NCI-H2227 (cell line): Measurements from ENCODE around the gene MEGF10.

Experiments used
- DNase-seq: peaks from one replicate; lab custom pipeline; 2025; ENCODE audit not compliant: unreplicated experiment; lab: John Stamatoyannopoulos, UW

The MEGF10 gene

DNA sequence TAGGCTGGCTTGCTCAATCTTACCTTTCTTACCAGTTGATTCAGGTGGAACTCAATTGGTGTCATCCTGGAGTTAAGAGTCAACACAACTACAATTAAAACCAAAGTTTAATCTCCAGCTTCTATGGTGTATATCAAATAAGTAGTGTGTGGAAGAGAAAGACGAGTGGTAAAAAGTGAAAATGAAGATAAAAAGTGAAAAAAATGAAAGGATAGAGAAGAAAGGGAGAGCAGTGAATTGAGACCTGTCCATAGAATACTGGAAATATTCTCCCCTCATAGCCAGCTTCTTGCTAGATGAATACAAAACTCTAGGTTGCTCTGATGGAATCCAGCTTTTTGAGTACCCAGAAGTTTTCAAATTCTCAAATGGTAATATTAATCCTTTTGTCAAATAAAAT lies 76.4 kb downstream of the MEGF10 start:
- DNase-seq = no peak

DNA sequence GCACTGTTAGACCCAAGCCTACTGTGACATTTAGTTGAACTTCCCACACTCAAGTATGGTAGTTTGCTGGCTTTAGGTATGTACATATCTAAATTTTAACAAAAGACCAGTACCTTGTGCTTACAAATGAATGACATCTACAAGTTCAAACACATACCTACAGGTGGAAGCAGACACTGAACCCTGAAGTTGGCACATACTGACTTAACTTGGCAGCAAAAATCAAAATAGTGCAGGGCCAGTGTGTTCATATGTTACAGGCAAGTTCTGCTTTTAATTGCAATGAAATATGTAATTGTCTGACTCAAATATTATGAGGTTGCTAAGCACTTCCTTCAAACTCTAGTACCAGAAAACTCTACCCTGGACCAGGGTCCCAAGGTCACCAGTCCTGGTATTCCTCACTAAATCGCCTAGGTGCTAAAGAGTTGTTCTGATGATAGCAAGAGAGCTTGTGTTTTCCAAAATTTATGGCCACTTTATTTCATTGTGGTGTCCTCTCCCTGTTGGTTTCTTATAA lies 77.4 kb downstream of the MEGF10 start:
- DNase-seq = no peak

DNA sequence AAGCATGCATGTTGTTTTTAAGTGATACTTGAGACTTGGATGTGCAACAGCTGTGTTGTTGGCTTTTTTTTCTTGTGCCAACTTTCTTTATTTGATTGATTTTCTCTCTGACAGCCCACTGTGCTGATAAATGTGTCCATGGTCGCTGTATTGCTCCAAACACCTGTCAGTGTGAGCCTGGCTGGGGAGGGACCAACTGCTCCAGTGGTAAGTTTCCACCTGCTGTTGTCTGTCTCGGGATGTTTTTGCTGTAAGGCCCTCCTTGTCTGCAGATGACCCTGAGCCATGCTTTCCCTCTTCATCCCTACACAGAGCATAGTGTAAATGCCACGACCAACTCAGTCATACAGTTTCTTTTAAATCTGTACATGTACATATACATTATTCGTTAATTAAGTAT lies 79.2 kb downstream of the MEGF10 start:
- no peak for DNase-seq

DNA sequence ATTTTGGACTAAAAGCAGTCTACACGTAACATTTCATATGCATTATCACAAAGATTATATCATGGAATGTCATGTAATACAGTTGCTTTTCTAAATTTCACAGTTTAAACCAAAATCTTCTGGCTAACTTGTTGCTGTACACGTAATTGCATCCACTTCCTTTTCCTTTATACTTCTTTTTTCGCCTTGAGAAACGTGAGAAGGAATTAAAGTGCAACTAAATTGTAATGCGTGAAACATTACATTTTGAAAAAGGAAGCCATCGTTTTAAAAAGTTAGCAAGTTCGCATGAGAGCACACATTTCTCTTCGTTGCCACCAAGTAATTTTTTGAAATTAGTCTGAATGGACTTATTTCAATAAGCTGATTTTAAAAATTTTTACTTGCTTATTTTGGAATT lies 80.0 kb downstream of the MEGF10 start:
- DNase-seq = no peak

- no peak for DNase-seq
These were observed 83.4 kb downstream of the MEGF10 start for GRCh38 chr5:127373858-127374491.

DNA sequence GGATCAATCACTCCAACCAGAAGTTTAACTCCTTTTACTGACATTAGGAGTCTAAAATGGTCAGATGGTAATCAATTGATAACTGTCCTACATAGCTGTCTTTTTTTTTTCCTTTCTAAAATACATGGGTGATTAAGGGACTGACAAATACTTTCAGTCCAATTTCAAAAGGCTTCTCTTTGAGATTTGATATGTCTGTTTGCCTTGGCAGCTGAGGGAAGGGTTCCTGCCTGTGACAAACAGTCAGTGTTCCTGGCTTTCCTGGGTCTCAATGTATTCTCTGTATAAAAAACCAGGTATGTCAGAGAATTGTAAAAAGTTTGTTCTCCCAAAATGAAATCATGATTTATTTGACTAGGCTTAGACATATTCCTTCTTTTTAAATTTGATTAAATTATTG lies 84.5 kb downstream of the MEGF10 start:
- DNase-seq = no peak

DNA sequence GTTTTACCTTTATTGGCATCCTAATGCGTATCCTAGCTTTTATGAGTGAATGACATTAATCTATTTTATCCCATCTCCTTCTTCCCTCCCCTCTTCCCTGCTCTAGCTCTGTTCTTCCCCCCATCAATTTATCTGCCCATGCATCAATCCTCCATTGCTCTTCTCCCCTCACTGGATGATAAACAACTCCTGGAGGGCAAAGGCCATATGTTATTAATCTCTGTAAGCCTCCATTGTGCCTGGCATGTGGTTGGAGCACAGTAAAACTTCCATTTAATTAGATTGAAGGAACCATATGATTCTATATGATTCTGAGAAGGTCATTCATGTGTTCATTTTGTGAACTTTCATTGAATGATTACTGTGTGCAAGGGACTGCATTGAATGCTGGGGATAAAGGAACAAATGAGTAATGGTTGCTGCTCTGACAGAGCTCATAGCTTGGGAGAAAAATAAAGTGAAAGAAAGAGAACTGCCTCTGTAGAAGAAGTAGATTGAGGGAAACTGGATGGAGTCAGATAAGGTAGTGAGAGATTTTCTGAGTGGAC lies 85.0 kb downstream of the MEGF10 start:
- DNase-seq = no peak

- no peak for DNase-seq
These were observed 87.1 kb downstream of the MEGF10 start for GRCh38 chr5:127377651-127378050.

DNA sequence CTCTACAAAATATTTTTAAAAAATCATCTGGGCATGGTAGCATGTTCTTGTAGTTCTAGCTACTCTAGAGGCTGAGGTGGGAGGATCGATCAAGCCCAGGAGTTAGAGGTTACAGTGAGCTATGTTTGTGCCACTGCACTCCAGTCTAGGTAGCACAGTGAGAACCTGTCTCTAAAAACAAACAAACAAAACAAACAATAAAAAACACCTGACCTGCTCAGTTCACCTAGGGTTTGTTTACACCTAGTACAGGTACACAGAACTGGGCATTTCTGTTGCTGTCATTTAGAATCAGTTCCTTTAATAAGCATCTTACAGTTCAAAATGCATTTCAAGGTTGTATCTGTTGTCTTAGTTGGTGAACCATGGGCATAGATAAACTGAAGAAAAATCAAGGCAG lies 95.3 kb downstream of the MEGF10 start:
- DNase-seq = no peak

GRCh38 chr5:127386557-127386956 lies 96.0 kb downstream of the MEGF10 start:
- no peak for DNase-seq

DNA sequence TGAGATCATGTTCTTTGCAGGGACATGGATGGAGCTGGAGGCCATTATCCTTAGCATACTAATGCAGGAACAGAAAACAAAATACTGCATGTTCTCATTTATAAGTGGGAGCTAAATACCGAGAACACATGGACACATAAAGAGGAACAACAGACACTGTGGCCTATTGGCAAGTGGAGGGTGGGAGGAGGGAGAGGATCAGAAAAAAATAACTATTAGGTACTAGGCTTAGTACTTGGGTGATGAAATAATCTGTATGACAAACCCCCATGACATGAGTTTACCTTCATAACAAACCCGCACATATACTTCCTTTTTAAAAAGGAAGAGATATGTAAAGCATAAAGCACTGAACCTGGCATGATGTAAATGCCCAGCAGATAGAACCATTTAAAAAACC lies 99.0 kb downstream of the MEGF10 start:
- no peak for DNase-seq

DNA sequence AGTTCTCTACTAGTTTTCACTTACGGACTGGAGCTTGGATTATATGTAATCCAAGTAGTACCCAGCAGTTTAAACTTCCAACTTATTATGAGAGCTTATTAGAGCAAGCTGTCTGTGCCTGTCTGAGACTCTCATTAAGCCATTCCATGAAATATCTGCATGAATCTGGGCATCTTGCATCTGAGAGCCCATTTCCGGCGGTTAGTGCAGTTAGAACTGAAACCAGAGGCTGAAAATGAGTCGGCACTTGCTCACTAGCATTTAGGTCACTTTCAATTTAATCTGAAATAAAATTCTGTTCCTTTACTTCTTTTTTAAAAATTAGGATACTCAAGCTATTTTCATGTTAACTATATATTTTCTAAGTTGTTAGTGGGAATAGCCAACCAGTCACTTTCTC lies 102.2 kb downstream of the MEGF10 start:
- no peak for DNase-seq

GRCh38 chr5:127396490-127397155 lies 106.0 kb downstream of the MEGF10 start:
- DNase-seq = no peak

DNA sequence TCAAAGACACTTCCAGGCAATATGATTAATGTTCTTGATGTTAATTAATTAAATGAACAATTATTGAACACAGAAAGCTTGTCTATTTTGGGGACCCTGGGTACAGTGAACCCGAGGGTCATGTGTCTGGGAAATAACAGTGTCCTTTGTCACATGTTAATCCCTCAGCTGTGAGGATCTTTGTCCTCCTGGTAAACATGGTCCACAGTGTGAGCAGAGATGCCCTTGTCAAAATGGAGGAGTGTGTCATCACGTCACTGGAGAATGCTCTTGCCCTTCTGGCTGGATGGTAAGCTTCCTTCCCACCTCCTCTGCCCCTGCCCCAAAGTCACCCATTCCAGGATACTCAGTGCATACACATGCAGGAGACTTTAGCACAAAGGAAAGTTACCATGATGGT lies 107.9 kb downstream of the MEGF10 start:
- DNase-seq = no peak

DNA sequence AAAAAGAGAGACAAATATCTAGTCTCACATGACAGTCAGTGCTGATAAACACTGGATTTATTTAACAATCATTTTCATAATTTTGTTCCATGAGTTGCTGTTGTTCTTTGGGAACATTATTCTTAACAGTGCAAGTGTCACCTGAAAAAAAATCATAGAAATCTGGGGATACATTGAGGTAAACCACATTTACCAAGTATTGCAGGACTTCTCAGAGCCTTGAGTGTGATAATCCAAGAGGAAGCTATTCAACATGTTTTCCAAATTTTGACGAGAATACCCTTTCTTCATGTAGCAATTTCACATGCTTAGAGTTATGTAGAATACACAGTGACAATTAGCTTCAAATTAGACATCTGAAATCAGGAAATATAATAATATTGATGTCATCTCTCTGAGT lies 108.5 kb downstream of the MEGF10 start:
- DNase-seq = no peak

DNA sequence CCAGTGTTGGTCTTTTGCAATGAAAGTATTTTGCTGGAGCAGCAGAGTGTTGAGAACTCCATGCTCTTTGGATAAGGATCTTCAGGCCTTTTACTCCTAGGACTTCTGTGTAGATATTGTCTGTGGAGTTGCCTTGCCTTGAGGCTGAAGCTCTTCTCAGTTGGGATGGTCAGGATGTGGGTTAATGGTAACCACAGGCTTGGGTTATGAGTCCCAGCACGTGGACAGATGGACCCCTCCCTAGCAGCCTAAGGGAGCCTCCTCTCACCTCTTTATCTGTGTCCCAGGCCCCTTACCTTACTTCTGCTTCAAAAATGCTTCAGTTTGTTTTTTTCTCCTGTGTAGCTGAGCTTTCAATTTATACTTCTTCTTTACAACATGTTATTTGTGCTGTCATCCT lies 109.9 kb downstream of the MEGF10 start:
- DNase-seq = no peak

GRCh38 chr5:127400946-127401670 lies 110.5 kb downstream of the MEGF10 start:
- DNase-seq = no peak

DNA sequence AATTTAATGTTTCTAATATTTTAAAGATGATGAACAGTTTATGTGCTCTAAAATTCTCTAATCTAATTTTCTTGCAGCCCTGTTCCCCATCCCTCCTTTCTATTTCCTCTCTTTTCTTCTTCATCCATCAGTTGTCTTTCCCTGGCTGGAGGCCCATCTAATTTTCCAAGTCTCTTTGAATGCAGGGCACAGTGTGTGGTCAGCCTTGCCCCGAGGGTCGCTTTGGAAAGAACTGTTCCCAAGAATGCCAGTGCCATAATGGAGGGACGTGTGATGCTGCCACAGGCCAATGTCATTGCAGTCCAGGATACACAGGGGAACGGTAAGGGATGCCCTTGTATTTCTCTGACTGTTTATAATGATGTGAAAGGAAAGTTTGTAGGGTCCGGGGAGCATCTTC lies 111.8 kb downstream of the MEGF10 start:
- DNase-seq = no peak

- no peak for DNase-seq
These were observed 113.6 kb downstream of the MEGF10 start for GRCh38 chr5:127404190-127404589.

GRCh38 chr5:127406326-127407121 lies 115.9 kb downstream of the MEGF10 start:
- no peak for DNase-seq
